Measurements from ENCODE around the gene METTL24.

DNA sequence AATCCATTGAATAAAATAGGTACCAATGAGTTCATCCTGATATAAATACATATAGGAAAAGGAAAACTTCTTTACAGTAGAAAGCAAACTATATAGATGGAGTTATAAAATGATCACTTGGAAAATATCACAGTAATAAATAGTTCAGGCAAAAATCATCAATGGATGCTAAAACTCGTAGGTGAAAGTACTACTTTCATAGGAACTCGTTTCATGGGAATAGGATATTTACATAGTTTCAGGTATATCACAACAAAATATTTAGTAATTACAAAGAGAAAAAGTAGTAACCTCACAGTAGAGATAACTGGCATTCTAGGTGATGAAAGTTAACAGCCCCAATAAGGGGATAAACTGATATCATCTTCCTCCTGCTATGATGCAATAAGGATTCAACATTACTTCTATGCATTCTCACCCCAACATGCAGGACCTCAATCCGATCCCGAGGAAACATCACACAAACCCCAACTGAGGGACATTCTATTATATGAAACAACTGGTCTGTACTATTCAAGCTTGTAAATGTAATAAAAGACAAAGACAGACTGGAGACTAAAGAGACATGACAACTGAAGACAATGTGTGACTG is 43.5 kb upstream of the METTL24 start:
- TF ChIP-seq, protein P1, sequence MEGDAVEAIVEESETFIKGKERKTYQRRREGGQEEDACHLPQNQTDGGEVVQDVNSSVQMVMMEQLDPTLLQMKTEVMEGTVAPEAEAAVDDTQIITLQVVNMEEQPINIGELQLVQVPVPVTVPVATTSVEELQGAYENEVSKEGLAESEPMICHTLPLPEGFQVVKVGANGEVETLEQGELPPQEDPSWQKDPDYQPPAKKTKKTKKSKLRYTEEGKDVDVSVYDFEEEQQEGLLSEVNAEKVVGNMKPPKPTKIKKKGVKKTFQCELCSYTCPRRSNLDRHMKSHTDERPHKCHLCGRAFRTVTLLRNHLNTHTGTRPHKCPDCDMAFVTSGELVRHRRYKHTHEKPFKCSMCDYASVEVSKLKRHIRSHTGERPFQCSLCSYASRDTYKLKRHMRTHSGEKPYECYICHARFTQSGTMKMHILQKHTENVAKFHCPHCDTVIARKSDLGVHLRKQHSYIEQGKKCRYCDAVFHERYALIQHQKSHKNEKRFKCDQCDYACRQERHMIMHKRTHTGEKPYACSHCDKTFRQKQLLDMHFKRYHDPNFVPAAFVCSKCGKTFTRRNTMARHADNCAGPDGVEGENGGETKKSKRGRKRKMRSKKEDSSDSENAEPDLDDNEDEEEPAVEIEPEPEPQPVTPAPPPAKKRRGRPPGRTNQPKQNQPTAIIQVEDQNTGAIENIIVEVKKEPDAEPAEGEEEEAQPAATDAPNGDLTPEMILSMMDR (IDR thresholded peaks at IDR 0.05) = no peak
- no peak for TF ChIP-seq POLR2A (IDR thresholded peaks at IDR 0.05)

Data from prostate gland (tissue), 2 donors.